Measurements from ENCODE around the gene NOX5.

DNA sequence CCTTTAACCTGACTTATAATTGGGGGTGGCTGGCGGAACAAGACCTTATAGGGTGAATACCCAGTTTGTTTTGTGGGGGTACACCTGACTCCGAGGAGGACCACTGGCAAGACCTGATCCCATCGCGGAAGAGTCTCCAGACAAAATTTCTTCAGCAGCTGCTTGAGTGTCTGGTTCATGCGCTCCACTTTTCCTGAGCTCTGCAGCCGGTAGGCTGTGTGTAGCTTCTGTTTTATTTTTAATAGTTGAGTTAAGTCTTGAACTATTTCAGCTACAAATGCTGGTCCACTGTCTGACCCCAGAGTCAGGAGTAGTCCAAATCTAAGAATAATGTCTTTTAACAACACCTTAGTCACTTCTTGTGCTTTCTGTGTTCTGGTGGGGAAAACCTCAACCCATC, 21.2 kb upstream of the NOX5 start:
- no peak for TF ChIP-seq RAD21 (IDR thresholded peaks at IDR 0.05; ENCODE audit: insufficient read depth, low read depth, low read length)
- no peak for TF ChIP-seq CTCF (IDR thresholded peaks at IDR 0.05 in 2 of 3, conservative IDR thresholded peaks at IDR 0.05 in 1 of 3; ENCODE audit: control insufficient read depth in 2 of 3, extremely low read depth in 1 of 3, insufficient read depth in 1 of 3, low read depth in 3 of 3, low read length in 3 of 3)
